GM23338 (cell line): ENCODE data around the gene GLI1. TPM values are rescaled to one million over a fixed set of nuclear protein-coding genes. Genes with fewer than 3 reads are reported as not detected.

Source experiments
- ATAC-seq: fragments of 200-7000 bp; cut with Tn5 transposase; 3 replicates; pipeline ENCODE4 v1.9.1; 2020
- DNase-seq: peaks from one replicate; pipeline ENCODE4 v3.0.0-alpha.2; 2015; ENCODE audit warnings: low spot score
- H2AFZ ChIP-seq: fragments of 200-600 bp; sonication (generic); 2 replicates; pipeline ENCODE4 v1.8.0; 2016; ENCODE audit warnings: antibody characterized with exemption, mild to moderate bottlenecking, moderate library complexity
- H3F3A ChIP-seq: fragments of 200-600 bp; sonication (generic); replicated peaks from 2 replicates; pipeline ENCODE4 v1.8.0; 2017; ENCODE audit warnings: antibody characterized with exemption, mixed run types, low read depth
- H3K27ac ChIP-seq: fragments of 200-600 bp; sonication (generic); 2 replicates; pipeline ENCODE4 v1.6.1; 2016; ENCODE audit warnings: low read depth
- H3K27me3 ChIP-seq: fragments of 200-600 bp; sonication (generic); 2 replicates; pipeline ENCODE4 v1.8.0; 2016; ENCODE audit warnings: mild to moderate bottlenecking, mixed run types, moderate library complexity; ENCODE audit not compliant: insufficient read depth
- H3K36me3 ChIP-seq: fragments of 200-600 bp; sonication (generic); 2 replicates; pipeline ENCODE4 v1.8.0; 2016; ENCODE audit warnings: mild to moderate bottlenecking; ENCODE audit not compliant: insufficient read depth
- H3K4me1 ChIP-seq: fragments of 200-600 bp; sonication (generic); 2 replicates; pipeline ENCODE4 v1.8.0; 2016; ENCODE audit warnings: mild to moderate bottlenecking, moderate library complexity; ENCODE audit not compliant: insufficient read depth
- H3K4me2 ChIP-seq: fragments of 200-600 bp; sonication (generic); 2 replicates; pipeline ENCODE4 v1.7.1; 2017; ENCODE audit warnings: mixed run types
- H3K4me3 ChIP-seq: fragments of 200-600 bp; sonication (generic); 2 replicates; pipeline ENCODE4 v1.6.1; 2016; ENCODE audit warnings: mixed run types
- H3K79me2 ChIP-seq: fragments of 200-600 bp; sonication (generic); replicated peaks from 2 replicates; pipeline ENCODE4 v1.8.0; 2017; ENCODE audit warnings: mild to moderate bottlenecking; ENCODE audit not compliant: insufficient read depth
- H3K9me2 ChIP-seq: fragments of 200-600 bp; sonication (generic); 2 replicates; pipeline ENCODE4 v1.8.0; 2017; ENCODE audit not compliant: insufficient read depth
- H4K20me1 ChIP-seq: fragments of 200-600 bp; sonication (generic); replicated peaks from 2 replicates; pipeline ENCODE4 v1.8.0; 2017; ENCODE audit warnings: mild to moderate bottlenecking; ENCODE audit not compliant: insufficient read depth
- H3K27ac Mint-ChIP-seq: 2 replicates; pipeline ENCODE4 v1.8.0; 2020; ENCODE audit warnings: inconsistent platforms, mild to moderate bottlenecking, moderate library complexity, mixed read lengths
- H3K27me3 Mint-ChIP-seq: 3 replicates; pipeline ENCODE4 v1.8.0; 2022; ENCODE audit warnings: low read depth, mild to moderate bottlenecking, moderate library complexity, mixed read lengths, inconsistent platforms; ENCODE audit not compliant: insufficient read depth, poor library complexity
- H3K36me3 Mint-ChIP-seq: 3 replicates; pipeline ENCODE4 v1.8.0; 2021; ENCODE audit warnings: low read depth, mild to moderate bottlenecking, inconsistent platforms, moderate library complexity, mixed read lengths
- H3K4me1 Mint-ChIP-seq: 3 replicates; pipeline ENCODE4 v1.8.0; 2020; ENCODE audit warnings: mild to moderate bottlenecking, inconsistent platforms, mixed read lengths
- H3K4me3 Mint-ChIP-seq: 3 replicates; pipeline ENCODE4 v1.8.0; 2021; ENCODE audit warnings: moderate library complexity, mild to moderate bottlenecking, inconsistent platforms, mixed read lengths
- H3K9me3 Mint-ChIP-seq: 3 replicates; pipeline ENCODE4 v1.8.0; 2020; ENCODE audit warnings: moderate library complexity, mild to moderate bottlenecking, inconsistent platforms, mixed read lengths
- CREB1 ChIP-seq: fragments of 250-450 bp; sonication (Bioruptor Pico); IDR thresholded peaks from 2 replicates; pipeline ENCODE4 v1.5.0; 2020; ENCODE audit warnings: low read depth, mild to moderate bottlenecking, moderate library complexity
- ETS1 ChIP-seq: IDR thresholded peaks from 2 replicates; pipeline ENCODE4 v1.6.1; 2016; ENCODE audit warnings: antibody characterized with exemption
- NANOG ChIP-seq: IDR thresholded peaks from 2 replicates; pipeline ENCODE4 v1.6.1; 2016; ENCODE audit warnings: antibody characterized with exemption, borderline replicate concordance
- POLR2AphosphoS5 ChIP-seq: IDR thresholded peaks from 2 replicates; pipeline ENCODE4 v1.6.1; 2016; ENCODE audit warnings: antibody characterized with exemption, low read depth
- REST ChIP-seq: IDR thresholded peaks from one replicate; pipeline ENCODE4 v1.6.1; 2018; ENCODE audit warnings: antibody characterized with exemption; ENCODE audit not compliant: unreplicated experiment
- ZNF114 ChIP-seq: fragments of 250-450 bp; sonication (Bioruptor Pico); IDR thresholded peaks from 2 replicates; pipeline ENCODE4 v1.5.0; 2020; ENCODE audit warnings: mild to moderate bottlenecking, moderate library complexity
- ZNF462 ChIP-seq: fragments of 250-450 bp; sonication (Bioruptor Pico); IDR thresholded peaks from 2 replicates; pipeline ENCODE4 v1.5.0; 2020; ENCODE audit warnings: mild to moderate bottlenecking, moderate library complexity
- polyA plus RNA-seq: library from polyadenylated mRNA; unstranded; fragments of >200 nt; fragmentation: Nextera tagmentation; extraction: Ambion mirVana; gene quantifications from 2 replicates; pipeline ENCODE4 v1.2.1, GENCODE V29; 2016
- total RNA-seq: library from RNA; depleted of rRNA; stranded (reverse); fragments of >200 nt; shearing (Covaris generic); gene quantifications from 2 replicates; pipeline ENCODE4 v1.2.3, GENCODE V29; 2014

Gene GLI1
- total and polyA plus RNA-seq, 2 experiments from 2014 or later, result 5.6 to 18.1 TPM

- Histone ChIP-seq H3K27me3 (peaks cover 8% of the 10 kb centered on the region), H3K36me3 (no peaks in the 10 kb centered on the region), H3K4me1 (peaks cover 28% of the 10 kb centered on the region), H3K9me2 (no peaks in the 10 kb centered on the region), H3K27ac (peak overlapping the region; percentile 78), H3F3A (no peaks in the 10 kb centered on the region), H3K4me2 (peak overlapping the region; percentile 38; the same call in 1 of the 2 replicates), H3K4me3 (no peak overlapping the region), H3K79me2 (no peaks in the 10 kb centered on the region), H2AFZ (peak overlapping the region; percentile 29; the same call in 1 of the 2 replicates), H4K20me1 (no peaks in the 10 kb centered on the region)
- ATAC-seq, result no peak
- Mint-ChIP-seq H3K9me3 (no peaks in the 10 kb centered on the region), H3K27ac (no peak overlapping the region; the same call in 1 of the 2 replicates), H3K4me1 (peaks cover 40% of the 10 kb centered on the region), H3K36me3 (no peaks in the 10 kb centered on the region; the same call in 2 of the 3 replicates), H3K27me3 (peaks cover 21% of the 10 kb centered on the region), H3K4me3 (no peak overlapping the region; the same call in 2 of the 3 replicates)
- TF ChIP-seq CREB1 (CRISPR knock-in tag) (no peak), POLR2AphosphoS5 (no peak), REST (no peak), ZNF462 (CRISPR knock-in tag) (no peak), NANOG (no peak), ZNF114 (CRISPR knock-in tag) (no peak), ETS1 (no peak)
- DNase-seq, result no peak
Measured at GRCh38 chr12:57481671-57482070, 22.1 kb downstream of the GLI1 start.
